ENCODE measurements around the gene ARSA. TPM values are rescaled to one million over a fixed set of nuclear protein-coding genes. Genes with fewer than 3 reads are reported as not detected.

ARSA gene
- total RNA-seq, 4 donors from 2014 or later, result 19.5 to 40.0 (median 21.0) TPM

DNA sequence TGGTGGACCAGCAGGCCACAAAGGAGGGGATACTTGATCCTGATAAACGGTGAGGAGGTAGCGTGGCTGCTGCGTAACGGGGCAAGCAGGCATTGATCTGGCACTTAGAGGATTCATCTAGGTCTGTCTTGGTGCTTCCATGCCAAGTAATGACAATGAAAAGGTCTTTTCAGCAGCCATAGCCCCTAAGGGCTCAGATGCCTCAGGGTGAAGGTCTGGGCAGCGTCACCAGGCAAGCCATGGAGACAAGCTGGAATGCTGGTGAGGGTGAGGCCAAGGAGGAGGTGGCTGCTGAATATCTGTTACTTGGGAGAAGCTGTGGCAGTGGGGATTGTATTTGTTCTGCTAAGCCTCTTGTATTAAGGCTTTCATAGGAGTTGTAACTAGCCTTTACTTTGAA is 40.5 kb downstream of the ARSA start:
- Histone ChIP-seq H3K4me3 (no peak overlapping the region), H3K27ac (no peak overlapping the region), H3K27me3 (no peaks in the 10 kb centered on the region), H3K36me3 (no peaks in the 10 kb centered on the region), H3K4me1 (peaks cover 0 to 9% (median 7%) of the 10 kb centered on the region in 3 donors), H3K9me3 (no peaks in the 10 kb centered on the region)
- no peak for ATAC-seq
- 78% methylated on average over 4 of the region's 5 CpGs; no CpG with 5 or more reads in 1 of the 2 donors for WGBS, 2 donors (ENCODE audit: low coverage in 1 of 2)
- no peak for TF ChIP-seq EP300 (IDR thresholded peaks at IDR 0.05)
- TF ChIP-seq POLR2AphosphoS5 (IDR thresholded peaks at IDR 0.05), result no peak
- TF ChIP-seq POLR2A (IDR thresholded peaks at IDR 0.05), result no peak
- TF ChIP-seq, protein P1, sequence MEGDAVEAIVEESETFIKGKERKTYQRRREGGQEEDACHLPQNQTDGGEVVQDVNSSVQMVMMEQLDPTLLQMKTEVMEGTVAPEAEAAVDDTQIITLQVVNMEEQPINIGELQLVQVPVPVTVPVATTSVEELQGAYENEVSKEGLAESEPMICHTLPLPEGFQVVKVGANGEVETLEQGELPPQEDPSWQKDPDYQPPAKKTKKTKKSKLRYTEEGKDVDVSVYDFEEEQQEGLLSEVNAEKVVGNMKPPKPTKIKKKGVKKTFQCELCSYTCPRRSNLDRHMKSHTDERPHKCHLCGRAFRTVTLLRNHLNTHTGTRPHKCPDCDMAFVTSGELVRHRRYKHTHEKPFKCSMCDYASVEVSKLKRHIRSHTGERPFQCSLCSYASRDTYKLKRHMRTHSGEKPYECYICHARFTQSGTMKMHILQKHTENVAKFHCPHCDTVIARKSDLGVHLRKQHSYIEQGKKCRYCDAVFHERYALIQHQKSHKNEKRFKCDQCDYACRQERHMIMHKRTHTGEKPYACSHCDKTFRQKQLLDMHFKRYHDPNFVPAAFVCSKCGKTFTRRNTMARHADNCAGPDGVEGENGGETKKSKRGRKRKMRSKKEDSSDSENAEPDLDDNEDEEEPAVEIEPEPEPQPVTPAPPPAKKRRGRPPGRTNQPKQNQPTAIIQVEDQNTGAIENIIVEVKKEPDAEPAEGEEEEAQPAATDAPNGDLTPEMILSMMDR (IDR thresholded peaks at IDR 0.05), result no peak

DNA sequence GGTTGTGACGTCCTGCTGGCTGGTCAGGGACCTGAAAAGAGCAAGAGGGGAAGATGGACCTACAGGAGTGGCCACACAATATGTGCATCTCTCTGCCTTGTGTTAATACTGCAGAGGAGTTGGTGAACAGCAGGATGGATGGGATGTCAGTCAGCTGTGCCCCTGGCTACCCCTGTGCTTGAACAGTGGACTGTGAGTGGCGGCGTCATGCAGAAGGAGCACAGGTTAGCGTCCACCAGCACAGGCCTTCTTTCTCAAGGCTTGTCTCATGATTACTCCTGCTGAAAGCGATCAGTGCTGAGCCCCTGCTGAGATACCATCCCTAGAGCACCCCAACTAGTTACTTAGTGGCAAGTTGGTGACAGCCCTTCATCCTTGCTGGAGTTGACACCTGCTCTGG is 41.5 kb downstream of the ARSA start:
- Histone ChIP-seq H3K36me3 (no peaks in the 10 kb centered on the region), H3K4me3 (no peak overlapping the region), H3K27me3 (no peaks in the 10 kb centered on the region), H3K27ac (no peak overlapping the region), H3K4me1 (peaks cover 0 to 16% (median 12%) of the 10 kb centered on the region in 3 donors), H3K9me3 (no peaks in the 10 kb centered on the region)
- WGBS, 2 donors (ENCODE audit: low coverage in 1 of 2), result 57 to 70% methylated on average over 1 to 5 of the region's 5 CpGs
- no peak for ATAC-seq
- TF ChIP-seq POLR2AphosphoS5 (IDR thresholded peaks at IDR 0.05) (no peak), POLR2A (IDR thresholded peaks at IDR 0.05) (no peak), EP300 (IDR thresholded peaks at IDR 0.05) (no peak)
- TF ChIP-seq, protein P1 (IDR thresholded peaks at IDR 0.05), result no peak

DNA sequence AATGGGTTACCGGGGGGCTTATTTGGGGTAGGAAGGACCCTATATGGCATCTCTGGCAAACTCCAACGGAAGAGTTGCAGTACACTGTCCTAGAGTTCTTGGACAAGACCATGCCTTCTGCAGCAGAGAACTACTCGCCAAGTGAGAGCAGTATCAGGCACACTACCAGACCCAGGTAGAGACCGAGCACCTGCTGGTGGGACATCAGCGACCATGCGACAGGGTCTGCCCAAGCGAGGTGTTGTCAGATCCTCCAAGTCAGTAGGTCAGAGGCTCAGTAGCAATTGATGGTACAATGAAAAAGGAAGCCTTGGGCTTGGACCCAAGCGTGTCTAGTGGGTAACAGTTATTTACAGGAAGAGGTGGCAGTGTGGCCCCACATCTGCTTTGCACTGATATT is 42.2 kb downstream of the ARSA start:
- no peaks in the 10 kb centered on the region for H3K9me3 ChIP-seq
- ATAC-seq, result no peak

DNA sequence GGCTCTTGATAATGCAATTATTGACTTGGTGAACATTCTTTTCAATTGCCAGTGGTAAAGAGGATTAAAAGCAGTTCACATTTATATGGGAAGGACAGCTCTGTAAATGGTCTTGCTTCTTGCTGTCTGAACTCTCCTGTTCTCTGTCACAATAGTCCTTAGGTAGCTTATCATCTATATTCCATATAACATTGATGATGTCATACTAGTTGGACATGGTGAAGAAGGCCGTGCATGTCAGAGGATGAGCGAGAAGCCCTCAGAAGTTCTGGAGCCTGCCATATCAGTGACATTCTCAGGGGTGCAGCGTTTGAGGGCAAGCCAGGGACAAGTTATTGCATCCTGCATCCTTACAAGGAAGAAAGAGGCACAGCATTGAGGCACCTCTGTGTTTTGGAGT is 42.7 kb downstream of the ARSA start:
- Histone ChIP-seq H3K27me3 (no peaks in the 10 kb centered on the region), H3K36me3 (peaks cover 0 to 2% of the 10 kb centered on the region in 2 donors), H3K4me1 (peaks cover 0 to 21% (median 14%) of the 10 kb centered on the region in 3 donors), H3K27ac (no peak overlapping the region), H3K9me3 (no peaks in the 10 kb centered on the region), H3K4me3 (no peak overlapping the region)
- WGBS, 2 donors (ENCODE audit: low coverage in 1 of 2), result 82 to 96% methylated on average over 2 to 3 of the region's 3 CpGs
- no peak for ATAC-seq
- no peak for TF ChIP-seq EP300 (IDR thresholded peaks at IDR 0.05)
- TF ChIP-seq, protein P1 (IDR thresholded peaks at IDR 0.05), result no peak
- TF ChIP-seq POLR2A (IDR thresholded peaks at IDR 0.05), result no peak
- no peak for TF ChIP-seq POLR2AphosphoS5 (IDR thresholded peaks at IDR 0.05)

More for the DNA sequence above, 42.2 kb downstream of the ARSA start:
- Histone ChIP-seq H3K36me3 (no peaks in the 10 kb centered on the region), H3K27me3 (no peaks in the 10 kb centered on the region), H3K4me3 (no peak overlapping the region), H3K4me1 (peaks cover 0 to 21% (median 14%) of the 10 kb centered on the region in 3 donors), H3K27ac (no peak overlapping the region)
- TF ChIP-seq, protein P1 (IDR thresholded peaks at IDR 0.05), result no peak
- no peak for TF ChIP-seq POLR2AphosphoS5 (IDR thresholded peaks at IDR 0.05)
- WGBS, 2 donors (ENCODE audit: low coverage in 1 of 2), result 64% methylated on average over 3 of the region's 8 CpGs; no CpG with 5 or more reads in 1 of the 2 donors

Measured in gastroesophageal sphincter (tissue), 4 donors.